Endothelial cell of umbilical vein (primary cell): ENCODE results near the gene CASKIN1. TPM values are rescaled to one million over a fixed set of nuclear protein-coding genes. Genes with fewer than 3 reads are reported as not detected.

ENCODE experiments used
- BruUV-seq: library from RNA; stranded (reverse); fragments of 400-500 nt; replicated peaks from 2 replicates; lab custom pipeline; 2021; lab: Mats Ljungman, UMichigan
- CTCF ChIA-PET: fragments of 300-600, 350-600 bp; sonication (Branson Sonifier 250); formaldehyde crosslinking; loops from one replicate; lab custom pipeline; 2021; ENCODE audit warnings: antibody characterized with exemption, inconsistent platforms; lab: Charles Lee
- POLR2A ChIA-PET: fragments of 300-600, 350-600 bp; sonication (Branson Sonifier 250); formaldehyde crosslinking; loops from one replicate; lab custom pipeline; 2021; ENCODE audit warnings: antibody characterized with exemption, inconsistent platforms; lab: Charles Lee
- DNase-seq: peaks from one replicate; pipeline ENCODE4 v3.0.0-alpha.2; 2011; ENCODE audit warnings: low read depth, low spot score
- FAIRE-seq: peaks from 2 replicates; lab custom pipeline; 2011; peaks lifted over from hg19 to GRCh38; lab: Jason Lieb, UNC
- H2AFZ ChIP-seq: 2 replicates; pipeline ENCODE4 v1.6.0; 2012; ENCODE audit warnings: low read depth, low read length, control low read depth, inconsistent platforms
- H3K27ac ChIP-seq: 2 replicates; pipeline ENCODE4 v1.5.1; 2011; ENCODE audit warnings: low read depth, mild to moderate bottlenecking, control low read depth, low read length, moderate library complexity; ENCODE audit not compliant: insufficient read depth
- H3K27me3 ChIP-seq, 2 experiments: 2 replicates each; pipeline versions ENCODE4 v1.6.0 to v1.6.1; 2011; ENCODE audit warnings: low read length in 2 of 2, mixed read lengths in 1 of 2; ENCODE audit not compliant: control insufficient read depth in 2 of 2, insufficient read depth in 2 of 2
- H3K36me3 ChIP-seq, 2 experiments: 2 replicates in 1 of 2; 3 replicates in 1 of 2; pipeline ENCODE4 v1.5.1; 2011; ENCODE audit warnings: low read length in 2 of 2, mild to moderate bottlenecking in 1 of 2, moderate library complexity in 1 of 2; ENCODE audit not compliant: control insufficient read depth in 2 of 2, insufficient read depth in 2 of 2; ENCODE audit errors: extremely low read depth in 1 of 2
- H3K4me1 ChIP-seq: 3 replicates; pipeline ENCODE4 v1.5.1; 2011; ENCODE audit warnings: mild to moderate bottlenecking, low read length; ENCODE audit not compliant: control insufficient read depth, insufficient read depth; ENCODE audit errors: extremely low read depth
- H3K4me2 ChIP-seq: 2 replicates; pipeline ENCODE4 v1.6.1; 2011; ENCODE audit warnings: low read length, control low read depth, mixed read lengths; ENCODE audit not compliant: insufficient read depth
- H3K4me3 ChIP-seq, 3 experiments: fragments of 200-600 bp in 1 of 3; sonication (generic), shearing (Covaris generic) in 1 of 3; replicated peaks in 1 of 3; 2 replicates each; pipeline ENCODE4 v1.5.1; 2011 to 2016; ENCODE audit warnings: control low read depth in 3 of 3, low read length in 3 of 3, mild to moderate bottlenecking in 2 of 3, inconsistent platforms in 1 of 3, low read depth in 1 of 3, moderate library complexity in 1 of 3; ENCODE audit not compliant: insufficient read depth in 1 of 3
- H3K79me2 ChIP-seq: 2 replicates; pipeline ENCODE4 v1.6.0; 2012; ENCODE audit warnings: low read length, inconsistent platforms; ENCODE audit not compliant: control insufficient read depth, insufficient read depth
- H3K9ac ChIP-seq: replicated peaks from 2 replicates; pipeline ENCODE3; 2011; ENCODE audit warnings: low read length, control low read depth; ENCODE audit not compliant: insufficient read depth; ENCODE audit errors: extremely low read depth
- H3K9me1 ChIP-seq: replicated peaks from 3 replicates; pipeline ENCODE4 v1.6.0; 2011; ENCODE audit warnings: mild to moderate bottlenecking, low read length; ENCODE audit not compliant: control insufficient read depth, insufficient read depth; ENCODE audit errors: extremely low read depth
- H3K9me3 ChIP-seq: replicated peaks from 2 replicates; pipeline ENCODE4 v1.5.1; 2012; ENCODE audit warnings: low read length, inconsistent platforms; ENCODE audit not compliant: control insufficient read depth, insufficient read depth
- H4K20me1 ChIP-seq: replicated peaks from 2 replicates; pipeline ENCODE3; 2011; ENCODE audit warnings: mild to moderate bottlenecking, low read length; ENCODE audit not compliant: control insufficient read depth, insufficient read depth; ENCODE audit errors: extremely low read depth
- EZH2 ChIP-seq: IDR thresholded peaks from 2 replicates; pipeline ENCODE4 v1.6.1; 2012; ENCODE audit warnings: borderline replicate concordance, low read depth, mild to moderate bottlenecking, moderate library complexity, low read length, inconsistent platforms; ENCODE audit not compliant: severe bottlenecking
- FOS ChIP-seq: IDR thresholded peaks from 2 replicates; pipeline ENCODE4 v1.6.1; 2011; ENCODE audit warnings: mild to moderate bottlenecking, low read length, moderate library complexity, borderline replicate concordance; ENCODE audit not compliant: insufficient read depth
- GATA2 ChIP-seq: IDR thresholded peaks from 2 replicates; pipeline ENCODE4 v1.7.0; 2011; ENCODE audit warnings: low read depth, mild to moderate bottlenecking, moderate library complexity, mixed read lengths, low read length; ENCODE audit not compliant: insufficient read length, insufficient read depth
- JUN ChIP-seq: IDR thresholded peaks from 2 replicates; pipeline ENCODE4 v1.6.1; 2011; ENCODE audit warnings: borderline replicate concordance, low read depth; ENCODE audit not compliant: insufficient read length, insufficient read depth
- MYC ChIP-seq: IDR thresholded peaks from one replicate; pipeline ENCODE4 v1.6.1; 2011; ENCODE audit warnings: mild to moderate bottlenecking, low read depth, low read length
- POLR2A ChIP-seq: IDR thresholded peaks from 2 replicates; pipeline ENCODE4 v1.6.1; 2012; ENCODE audit warnings: low read depth, mild to moderate bottlenecking, control low read depth, low read length
- POLR2AphosphoS5 ChIP-seq: IDR thresholded peaks from 2 replicates; pipeline ENCODE4 v1.6.1; 2012; ENCODE audit warnings: low read depth, mild to moderate bottlenecking, control low read depth, low read length, moderate library complexity; ENCODE audit not compliant: insufficient read depth
- dilution Hi-C: fragments of 300-500 bp; cut with MboI; formaldehyde crosslinking; loops from one replicate; pipeline ENCODE4 v1.15.0; 2019; ENCODE audit warnings: low sequenced_read_pairs; ENCODE audit not compliant: extremely low pct_ligation_motif_present
- intact Hi-C: fragments of 100-400 bp; cut with micrococcal nuclease; formaldehyde crosslinking; loops from one replicate; pipeline ENCODE4 v1.10.0; 2022
- polyA plus RNA-seq, 4 experiments: library from polyadenylated mRNA; depleted of rRNA in 3 of 4; stranded (reverse) in 3 of 4; unstranded in 1 of 4; fragments of >200 nt; gene quantifications; 2 replicates each; pipeline versions ENCODE4 v1.2.1 to v1.2.3, GENCODE V29; 2011 to 2012; ENCODE audit warnings: missing spikeins in 1 of 4
- total RNA-seq: library from RNA; stranded (reverse); gene quantifications from 2 replicates; pipeline ENCODE4 v1.2.3, GENCODE V29; 2021
- TF ChIP-seq, protein P1 (sequence below): IDR thresholded peaks from 2 replicates; pipeline ENCODE4 v1.6.1; 2011; ENCODE audit not compliant: insufficient read depth, insufficient read length
- TF ChIP-seq, protein P2 (sequence below), 2 donors: IDR thresholded peaks; 1 replicate in 1 of 2; 2 replicates in 1 of 2; pipeline ENCODE4 v1.5.1; 2011; ENCODE audit warnings: low read length in 2 of 2, mild to moderate bottlenecking in 2 of 2, moderate library complexity in 2 of 2, control low read depth in 1 of 2, inconsistent platforms in 1 of 2, low read depth in 1 of 2; ENCODE audit not compliant: insufficient read depth in 1 of 2; ENCODE audit errors: extremely low read depth in 1 of 2

Gene CASKIN1
- total and polyA plus RNA-seq, 2 donors (not counting 3 experiments of a cell fraction or from before 2014, with no cell fraction given), result 0.11 to 0.58 TPM

DNA sequence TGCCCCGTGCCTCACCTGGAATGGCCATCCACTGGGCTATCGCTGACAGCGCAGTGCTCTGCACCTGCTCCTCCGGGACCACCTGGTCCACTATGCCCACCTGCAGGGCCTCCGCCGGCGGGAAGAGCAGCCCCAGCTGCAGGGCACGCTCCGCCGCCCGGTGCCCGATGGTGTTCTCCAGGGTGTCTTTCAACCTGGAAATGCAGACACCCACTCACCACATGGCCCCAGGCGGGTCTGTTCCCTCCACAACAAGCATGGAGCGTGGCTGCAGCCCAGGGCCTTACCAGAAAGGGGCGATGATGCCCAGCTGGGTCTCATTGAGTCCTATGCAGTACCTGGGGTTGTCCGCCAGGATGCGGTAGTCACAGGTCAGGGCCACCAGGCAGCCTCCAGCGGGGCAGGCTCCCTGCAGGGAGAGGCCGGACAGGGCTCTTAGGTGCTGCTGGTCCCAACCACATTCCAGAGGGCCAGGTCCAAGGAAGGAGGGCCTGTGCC, 46.7 kb upstream of the CASKIN1 start:
- Histone ChIP-seq H3K9me3 (no peaks in the 10 kb centered on the region), H3K4me1 (no peaks in the 10 kb centered on the region), H2AFZ (no peak overlapping the region), H3K36me3 (peaks cover 12 to 33% of the 10 kb centered on the region in 2 experiments), H3K27ac (no peak overlapping the region), H3K9me1 (no peaks in the 10 kb centered on the region), H3K27me3 (no peaks in the 10 kb centered on the region), H3K4me3 (no peak overlapping the region), H3K79me2 (no peaks in the 10 kb centered on the region), H3K9ac (no peak overlapping the region), H3K4me2 (no peak overlapping the region), H4K20me1 (no peaks in the 10 kb centered on the region)
- no TSS peak for BruUV-seq
- dilution Hi-C loops, result no loop called here
- no peak for FAIRE-seq
- ChIA-PET CTCF (interaction anchor here (1.5 kb wide), 1 partner anchor 8 kb away, joined by 6 read pairs; the partner anchor contains the start of gene ECI1), POLR2A (no interaction called here)
- no peak for DNase-seq
- intact Hi-C loops, result no loop called here
- no peak for TF ChIP-seq MYC
- TF ChIP-seq, protein P1, sequence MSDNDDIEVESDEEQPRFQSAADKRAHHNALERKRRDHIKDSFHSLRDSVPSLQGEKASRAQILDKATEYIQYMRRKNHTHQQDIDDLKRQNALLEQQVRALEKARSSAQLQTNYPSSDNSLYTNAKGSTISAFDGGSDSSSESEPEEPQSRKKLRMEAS, result no peak

DNA sequence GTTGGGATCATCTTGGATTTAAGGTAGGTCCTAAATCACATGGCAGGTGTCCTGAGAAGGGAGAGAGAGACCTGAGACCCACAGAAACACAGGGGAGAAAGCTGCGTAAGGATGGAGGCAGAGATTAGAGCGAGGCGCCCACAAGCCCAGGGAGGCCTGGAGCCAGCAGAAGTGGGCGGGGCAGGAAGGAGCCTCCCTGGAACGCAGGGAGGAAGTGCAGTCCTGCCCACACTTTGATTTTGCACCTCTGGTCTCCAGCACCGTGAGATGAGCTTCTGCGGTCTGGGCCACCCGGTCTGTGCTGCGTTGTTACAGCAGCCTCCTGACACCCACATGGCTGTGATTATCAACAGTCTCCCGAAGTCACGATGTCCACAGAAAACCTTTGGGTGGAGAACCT, 46.2 kb upstream of the CASKIN1 start:
- Histone ChIP-seq H3K79me2 (no peaks in the 10 kb centered on the region), H3K36me3 (peaks cover 12 to 33% of the 10 kb centered on the region in 2 experiments), H3K27ac (no peak overlapping the region), H3K9me3 (no peaks in the 10 kb centered on the region), H3K4me3 (no peak overlapping the region), H2AFZ (no peak overlapping the region), H3K9me1 (no peaks in the 10 kb centered on the region), H3K4me1 (no peaks in the 10 kb centered on the region), H3K4me2 (no peak overlapping the region), H3K9ac (no peak overlapping the region), H3K27me3 (peaks cover 2 to 4% of the 10 kb centered on the region in 2 experiments), H4K20me1 (no peaks in the 10 kb centered on the region)
- POLR2A ChIA-PET, result no interaction called here
- CTCF ChIA-PET, result interaction anchor here (1.5 kb wide), 1 partner anchor 9 kb away, joined by 6 read pairs; the partner anchor contains the start of gene ECI1
- no peak for FAIRE-seq
- dilution Hi-C loops (no loop called here), intact Hi-C loops (no loop called here)
- BruUV-seq, result no TSS peak
- DNase-seq, result no peak
- TF ChIP-seq MYC, result no peak
- TF ChIP-seq, protein P2, sequence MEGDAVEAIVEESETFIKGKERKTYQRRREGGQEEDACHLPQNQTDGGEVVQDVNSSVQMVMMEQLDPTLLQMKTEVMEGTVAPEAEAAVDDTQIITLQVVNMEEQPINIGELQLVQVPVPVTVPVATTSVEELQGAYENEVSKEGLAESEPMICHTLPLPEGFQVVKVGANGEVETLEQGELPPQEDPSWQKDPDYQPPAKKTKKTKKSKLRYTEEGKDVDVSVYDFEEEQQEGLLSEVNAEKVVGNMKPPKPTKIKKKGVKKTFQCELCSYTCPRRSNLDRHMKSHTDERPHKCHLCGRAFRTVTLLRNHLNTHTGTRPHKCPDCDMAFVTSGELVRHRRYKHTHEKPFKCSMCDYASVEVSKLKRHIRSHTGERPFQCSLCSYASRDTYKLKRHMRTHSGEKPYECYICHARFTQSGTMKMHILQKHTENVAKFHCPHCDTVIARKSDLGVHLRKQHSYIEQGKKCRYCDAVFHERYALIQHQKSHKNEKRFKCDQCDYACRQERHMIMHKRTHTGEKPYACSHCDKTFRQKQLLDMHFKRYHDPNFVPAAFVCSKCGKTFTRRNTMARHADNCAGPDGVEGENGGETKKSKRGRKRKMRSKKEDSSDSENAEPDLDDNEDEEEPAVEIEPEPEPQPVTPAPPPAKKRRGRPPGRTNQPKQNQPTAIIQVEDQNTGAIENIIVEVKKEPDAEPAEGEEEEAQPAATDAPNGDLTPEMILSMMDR (IDR thresholded peaks at IDR 0.05; ENCODE audit: extremely low read depth in 1 of 2, insufficient read depth in 1 of 2, low read depth in 1 of 2, low read length in 2 of 2), result no peak
- TF ChIP-seq GATA2, result no peak
- TF ChIP-seq, protein P1, result no peak
- no peak for TF ChIP-seq FOS
- no peak for TF ChIP-seq JUN
- no peak for TF ChIP-seq POLR2A
- no peak for TF ChIP-seq POLR2AphosphoS5
- no peak for TF ChIP-seq EZH2
